GM18907 (cell line): ENCODE data around the gene DAAM2.

ENCODE experiments used
- ATAC-seq: cut with Tn5 transposase; IDR thresholded peaks from one replicate; pipeline ENCODE4 v1.9.1; 2021; ENCODE audit warnings: mild to moderate bottlenecking, moderate library complexity; ENCODE audit not compliant: unreplicated experiment

The DAAM2 gene

DNA sequence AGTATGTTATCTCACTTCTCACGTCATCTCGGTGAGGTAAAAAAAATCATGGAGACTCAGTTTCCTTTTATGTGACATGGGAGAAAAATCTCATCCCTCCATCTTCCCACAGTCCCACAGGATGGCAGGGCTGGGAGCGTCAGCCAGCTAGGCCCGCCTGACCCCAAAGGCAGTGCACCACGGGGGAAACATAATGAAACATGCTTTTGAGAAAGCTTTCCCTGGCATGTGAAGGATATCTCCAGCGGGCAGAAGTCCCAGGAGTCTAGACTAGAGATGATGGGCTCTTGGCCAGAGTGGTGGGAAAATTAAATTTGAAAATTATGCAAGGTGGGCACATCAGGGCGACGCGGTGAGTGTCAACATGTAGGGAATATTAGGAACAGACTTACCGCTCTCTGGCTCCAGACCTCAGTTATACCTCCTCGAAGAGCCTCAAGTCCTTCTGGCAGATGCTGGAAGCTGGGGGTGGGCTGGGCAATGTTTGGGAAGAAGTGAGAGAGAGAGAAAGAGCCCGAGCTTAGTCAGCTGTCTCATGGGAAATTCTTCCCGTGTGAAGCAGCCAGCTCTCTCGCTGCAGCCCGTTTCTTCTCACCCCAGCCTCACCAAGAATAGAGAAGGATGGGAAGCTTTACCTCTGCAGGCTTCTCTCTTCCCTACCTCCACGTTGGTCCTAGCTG is 89.8 kb downstream of the DAAM2 start:
- ATAC-seq: no peak

DNA sequence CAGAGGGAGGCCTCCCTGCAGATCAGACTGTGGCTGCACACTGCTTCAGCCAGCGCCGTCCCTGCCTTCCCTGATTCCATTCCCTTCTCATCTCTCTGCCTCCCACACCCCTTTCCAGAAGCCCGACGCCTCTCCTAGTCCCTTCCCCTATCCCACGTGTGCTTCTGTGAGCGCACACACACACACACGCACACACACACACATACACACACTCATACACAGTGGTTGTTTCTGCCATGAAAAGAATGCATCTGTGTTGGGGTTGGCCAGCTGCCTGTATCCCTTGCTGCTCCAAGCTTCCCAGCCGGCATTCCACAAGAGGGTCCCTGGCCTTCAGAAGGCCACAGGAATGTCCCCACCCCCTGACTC is 90.3 kb downstream of the DAAM2 start:
- no peak for ATAC-seq

DNA sequence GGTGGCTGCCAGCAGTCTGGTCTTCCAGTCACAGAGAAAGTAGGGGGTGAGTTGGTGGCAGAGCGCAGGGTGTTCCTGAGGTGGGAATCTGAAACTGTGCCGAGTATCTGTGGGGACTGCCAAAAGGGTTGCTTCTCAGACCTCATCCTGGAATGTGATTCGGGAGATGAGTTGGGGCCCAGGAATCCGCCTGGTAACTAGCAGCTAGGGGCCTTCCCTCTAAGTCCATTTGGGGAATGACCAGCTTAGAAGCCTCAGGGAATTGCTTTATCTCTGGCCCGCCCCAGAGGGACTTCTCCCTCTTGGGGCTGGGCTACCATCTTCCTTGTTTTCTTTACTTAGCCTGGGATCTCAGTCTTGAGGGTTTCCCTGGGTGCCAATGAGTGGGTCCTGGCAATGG is 92.5 kb downstream of the DAAM2 start:
- no peak for ATAC-seq

DNA sequence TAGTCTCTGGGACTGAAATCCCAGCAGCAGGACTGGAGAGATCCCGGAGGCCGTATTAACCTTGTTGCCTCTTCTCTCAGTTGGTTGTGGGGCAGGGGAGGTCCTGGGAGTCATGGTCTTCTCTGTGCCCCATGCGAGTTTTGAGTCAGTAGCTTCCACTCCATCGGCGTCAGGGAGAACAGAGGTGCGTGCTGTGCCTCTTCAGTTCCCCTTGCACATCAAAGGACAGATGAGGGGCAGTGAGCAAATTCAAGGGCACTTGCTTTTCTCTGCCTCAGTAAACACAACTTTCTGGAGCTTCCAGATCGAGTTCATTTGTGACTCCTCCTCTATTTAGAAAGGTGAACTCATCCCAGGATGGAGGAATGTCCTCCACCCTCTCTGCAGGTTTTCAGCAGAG is 93.5 kb downstream of the DAAM2 start:
- ATAC-seq: no peak

DNA sequence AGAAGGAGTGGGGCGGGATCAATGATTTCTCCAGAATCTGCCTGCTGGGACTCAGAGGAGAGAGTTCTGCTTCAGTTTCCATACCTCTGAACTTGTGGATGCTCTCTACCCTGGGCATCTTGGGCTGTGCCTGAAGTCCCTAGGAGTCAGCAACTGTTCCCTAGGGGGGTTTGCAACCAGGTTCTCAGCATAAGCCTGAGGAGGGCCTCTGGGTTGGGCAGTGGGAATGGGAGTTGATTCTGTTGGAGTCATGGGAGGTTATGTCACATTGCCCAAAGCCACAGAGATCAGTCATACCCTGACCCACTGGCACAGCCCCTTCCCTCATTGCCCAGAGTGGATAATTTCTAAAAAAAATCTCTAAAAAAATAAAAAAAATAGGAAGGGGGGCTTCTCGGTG is 94.7 kb downstream of the DAAM2 start:
- ATAC-seq: no peak

DNA sequence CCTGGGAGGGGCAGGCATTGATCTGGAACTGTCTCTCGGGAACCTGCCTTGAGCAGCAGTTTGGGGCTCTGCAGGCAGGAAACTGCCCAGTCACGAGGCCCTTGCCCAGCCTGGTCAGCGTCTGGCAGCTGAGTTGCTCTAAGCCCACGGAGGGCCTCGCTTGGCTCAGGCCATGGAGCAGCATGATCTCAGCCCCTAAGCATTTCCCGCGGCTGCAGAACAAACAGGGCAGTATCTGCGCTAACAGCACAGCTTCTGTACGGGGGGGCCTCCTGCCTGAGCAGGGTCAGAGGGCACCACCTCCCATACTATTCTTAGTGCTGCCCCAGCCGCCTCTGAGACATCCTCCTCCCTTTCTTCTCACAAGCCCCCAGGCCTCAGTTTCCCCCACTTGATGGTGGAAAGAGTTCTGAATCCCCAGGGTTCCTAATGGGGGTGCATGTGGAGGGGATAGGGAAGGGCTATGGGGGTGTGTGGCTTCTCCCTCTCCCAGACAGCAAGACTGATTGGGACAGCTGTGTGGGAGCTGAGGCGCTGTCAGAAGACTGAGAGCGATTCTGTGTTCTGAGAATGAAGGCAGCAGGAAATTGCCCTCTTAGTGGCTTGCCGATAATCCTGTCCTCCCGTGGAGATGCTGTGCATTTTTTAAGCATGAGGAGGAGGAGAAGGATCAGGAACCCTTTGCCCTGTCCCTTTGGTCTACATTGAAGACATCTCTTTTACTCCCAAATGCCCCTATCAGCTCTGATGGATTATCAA is 95.7 kb downstream of the DAAM2 start:
- no peak for ATAC-seq

DNA sequence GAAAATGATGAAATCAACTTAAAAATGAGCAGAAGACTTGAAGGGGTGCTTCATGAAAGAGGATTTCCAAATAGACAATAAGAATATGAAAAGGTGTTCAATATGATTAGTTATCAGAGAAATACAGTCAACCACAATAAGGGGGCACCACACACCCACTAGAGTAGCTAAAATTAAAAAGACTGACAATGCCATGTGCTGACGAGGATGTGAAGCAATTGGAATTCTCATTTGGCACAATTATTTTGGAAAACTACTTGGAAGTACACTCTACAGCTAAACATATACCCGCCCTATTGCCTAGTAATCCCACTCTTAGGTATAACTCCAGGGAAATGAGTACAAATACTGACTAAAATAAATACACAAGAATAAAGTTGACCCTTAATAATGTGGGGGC is 97.1 kb downstream of the DAAM2 start:
- ATAC-seq: no peak

DNA sequence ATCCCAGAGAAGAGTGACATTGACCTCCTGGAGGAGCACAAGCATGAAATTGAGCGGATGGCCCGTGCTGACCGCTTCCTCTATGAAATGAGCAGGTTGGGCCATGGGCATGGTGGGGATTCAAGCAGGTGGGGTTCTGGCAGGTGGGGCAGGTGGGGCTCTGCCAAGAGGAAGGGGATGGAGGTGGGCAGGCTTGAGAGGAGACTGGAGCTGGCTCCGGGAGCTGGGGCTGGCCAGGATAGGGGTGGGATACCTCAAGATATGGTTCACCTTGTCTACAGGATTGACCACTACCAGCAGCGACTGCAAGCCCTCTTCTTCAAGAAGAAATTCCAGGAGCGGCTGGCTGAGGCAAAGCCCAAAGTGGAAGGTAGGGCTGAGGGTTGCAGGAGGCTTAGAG is 99.2 kb downstream of the DAAM2 start:
- ATAC-seq: no peak

DNA sequence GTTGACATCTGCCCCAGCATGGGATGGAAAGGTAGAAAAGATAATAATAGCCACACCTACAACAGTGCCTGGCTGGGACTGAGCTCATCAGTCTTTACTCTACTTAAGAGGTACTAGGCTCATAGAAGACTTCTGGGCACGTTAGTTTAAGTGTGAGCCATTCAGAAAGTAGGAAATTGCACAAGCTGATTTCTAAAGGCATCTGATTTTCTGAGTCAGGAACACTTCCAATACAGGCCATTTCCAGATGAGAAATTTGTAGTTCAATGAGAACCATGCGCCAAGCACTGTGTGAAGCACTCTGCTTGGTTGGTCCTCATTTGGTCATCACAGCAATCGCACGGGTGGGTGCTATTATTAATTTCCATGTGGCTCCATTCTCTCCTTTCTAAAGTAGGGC is 99.8 kb downstream of the DAAM2 start:
- no peak for ATAC-seq

DNA sequence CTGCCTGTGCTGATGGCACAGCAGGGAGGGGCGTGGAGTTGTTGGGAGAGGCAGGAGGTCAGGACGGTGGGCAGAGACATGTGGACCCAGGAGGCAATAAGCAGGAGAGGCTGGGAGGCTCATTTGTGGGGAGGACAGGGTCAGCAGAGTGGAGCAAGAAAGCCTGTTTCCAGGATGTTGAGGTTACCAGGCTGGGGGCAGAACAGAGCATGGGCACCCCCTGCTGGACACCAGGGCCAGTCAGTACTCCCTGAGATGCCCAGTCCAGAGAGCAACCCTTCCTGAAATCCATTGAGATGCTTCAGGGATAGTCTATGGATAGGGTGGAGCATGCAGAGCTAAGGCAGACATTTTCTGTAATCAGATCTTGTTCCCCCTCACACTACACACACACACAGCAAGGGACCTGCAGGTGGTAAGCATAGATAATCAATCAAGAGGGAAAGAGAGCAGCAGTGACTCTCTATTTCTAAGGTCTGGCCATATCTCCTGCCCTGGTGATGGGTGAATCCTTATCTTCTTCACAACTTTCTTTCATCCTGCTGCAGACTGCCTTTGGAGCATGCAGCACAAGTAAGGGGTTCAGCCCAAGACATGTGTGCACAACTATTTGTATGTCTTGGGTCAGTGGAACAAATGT is 100.4 kb downstream of the DAAM2 start:
- ATAC-seq: no peak

DNA sequence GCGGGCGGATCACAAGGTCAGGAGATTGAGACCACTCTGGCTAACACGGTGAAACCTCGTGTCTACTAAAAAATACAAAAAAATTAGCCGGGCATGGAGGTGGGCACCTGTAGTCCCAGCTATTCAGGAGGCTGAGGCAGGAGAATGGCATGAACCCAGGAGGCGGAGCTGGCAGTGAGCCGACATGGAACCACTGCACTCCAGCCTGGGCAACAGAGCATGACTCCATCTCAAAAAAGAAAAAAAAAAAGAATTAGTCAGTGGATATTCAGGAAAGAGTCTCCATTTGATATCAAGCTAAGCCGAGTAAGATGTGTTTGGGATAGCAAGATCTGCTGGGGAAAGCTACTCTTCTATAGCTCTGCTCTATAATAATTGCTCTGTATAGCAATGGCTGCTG is 101.1 kb downstream of the DAAM2 start:
- no peak for ATAC-seq

DNA sequence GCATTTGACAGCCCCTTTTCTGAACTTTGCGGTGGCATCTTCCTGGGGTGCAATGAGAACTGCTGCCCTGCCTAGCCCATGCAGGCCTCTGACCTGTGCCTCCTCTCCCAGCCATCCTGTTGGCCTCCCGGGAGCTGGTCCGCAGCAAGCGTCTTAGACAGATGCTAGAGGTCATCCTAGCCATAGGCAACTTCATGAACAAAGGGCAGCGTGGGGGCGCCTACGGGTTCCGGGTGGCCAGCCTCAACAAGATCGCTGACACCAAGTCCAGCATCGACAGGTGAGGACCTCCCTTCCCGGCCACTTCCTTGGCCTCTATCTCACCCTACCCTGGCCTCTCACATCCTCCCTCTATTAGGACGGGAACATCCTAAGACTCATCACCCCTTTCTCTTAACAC is 104.5 kb downstream of the DAAM2 start:
- no peak for ATAC-seq

DNA sequence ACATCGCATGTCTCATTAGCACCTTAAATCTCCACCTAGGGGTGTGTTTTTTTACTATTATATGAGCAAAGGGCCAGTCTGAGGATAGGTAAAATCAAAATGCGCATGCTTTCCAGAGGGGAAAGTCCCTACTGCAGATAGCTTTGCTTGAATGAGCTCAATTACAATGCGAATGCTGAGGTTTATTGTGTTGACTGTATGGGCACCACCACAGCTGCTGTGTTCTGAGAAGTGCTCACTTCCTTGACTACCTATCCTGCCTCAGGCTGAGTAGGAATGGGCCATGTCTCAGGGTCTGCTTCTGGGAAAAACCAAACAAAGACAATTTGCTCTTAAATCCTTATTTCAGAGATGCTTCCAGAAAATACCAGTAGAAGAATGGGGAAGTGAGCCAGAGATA is 105.5 kb downstream of the DAAM2 start:
- no peak for ATAC-seq

DNA sequence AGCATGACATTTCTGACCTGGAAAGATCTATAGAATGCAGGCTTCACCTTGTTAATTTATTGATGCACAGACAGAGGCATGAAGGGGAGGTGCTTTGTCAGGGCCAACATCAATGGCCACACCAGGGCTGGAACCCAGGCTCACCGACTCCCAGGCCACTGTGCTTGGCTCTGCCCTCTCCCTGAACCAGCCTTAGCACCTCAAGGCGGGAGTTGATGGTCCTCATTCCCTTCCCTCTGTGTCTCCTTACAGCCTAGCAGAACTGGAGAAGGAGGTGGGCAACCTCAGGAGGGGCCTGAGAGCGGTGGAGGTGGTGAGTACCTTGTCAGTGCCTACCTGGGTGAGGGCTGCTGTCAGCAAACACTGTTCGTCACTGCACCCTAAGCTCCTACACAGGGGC is 106.4 kb downstream of the DAAM2 start:
- ATAC-seq: no peak

DNA sequence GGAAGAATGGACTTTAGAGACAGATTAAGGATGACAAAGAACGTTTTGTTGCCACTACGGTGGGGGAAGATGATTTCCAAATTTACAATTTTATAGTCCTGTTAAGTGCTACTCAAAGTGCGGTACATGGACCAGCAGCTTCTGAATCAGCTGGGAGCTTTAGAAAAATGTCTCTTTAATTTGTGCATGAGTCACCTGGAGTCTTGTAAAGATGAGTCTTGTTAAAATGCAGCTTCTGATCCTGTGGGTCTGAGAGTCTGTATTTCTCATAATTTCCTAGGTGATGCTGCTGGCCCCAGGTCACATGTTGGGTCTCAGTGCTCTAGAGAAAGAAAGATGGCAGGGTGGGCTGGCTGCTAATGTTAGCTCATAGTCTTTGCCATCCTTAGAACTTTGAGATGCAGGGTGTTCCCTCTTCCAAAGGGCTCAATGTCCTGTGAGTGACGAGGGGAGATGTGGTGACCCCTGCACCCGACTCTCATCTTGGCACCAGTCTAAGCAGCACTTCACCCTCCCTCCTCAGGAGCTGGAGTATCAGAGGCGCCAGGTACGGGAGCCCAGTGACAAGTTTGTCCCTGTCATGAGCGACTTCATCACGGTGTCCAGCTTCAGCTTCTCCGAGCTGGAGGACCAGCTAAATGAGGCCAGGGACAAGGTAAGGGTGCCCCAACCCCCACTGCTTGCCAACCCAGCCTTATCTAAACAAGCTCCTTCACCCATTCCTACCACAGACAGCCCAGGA is 107.5 kb downstream of the DAAM2 start:
- no peak for ATAC-seq

DNA sequence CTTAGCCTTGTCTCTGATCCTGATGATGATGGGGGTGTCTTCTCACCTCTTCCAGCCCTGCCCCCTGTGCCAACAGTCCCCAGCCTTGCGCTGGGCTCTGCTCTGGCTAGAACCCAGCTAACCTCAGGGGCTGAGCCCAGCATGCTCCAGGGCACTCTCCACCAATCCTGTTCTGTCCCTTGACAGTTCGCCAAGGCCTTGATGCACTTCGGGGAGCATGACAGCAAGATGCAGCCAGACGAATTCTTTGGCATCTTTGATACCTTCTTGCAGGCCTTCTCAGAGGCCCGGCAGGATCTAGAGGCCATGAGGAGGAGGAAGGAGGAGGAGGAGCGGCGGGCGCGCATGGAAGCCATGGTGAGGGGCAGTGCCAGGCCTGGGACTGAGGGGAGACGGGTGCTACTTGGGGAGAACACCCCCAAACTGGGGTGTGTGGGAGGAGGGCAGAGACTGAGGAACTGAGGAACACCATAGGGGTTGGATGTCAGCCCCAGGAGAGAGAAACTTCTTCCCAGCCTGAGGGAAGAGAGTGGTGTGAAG is 109.0 kb downstream of the DAAM2 start:
- ATAC-seq: no peak

DNA sequence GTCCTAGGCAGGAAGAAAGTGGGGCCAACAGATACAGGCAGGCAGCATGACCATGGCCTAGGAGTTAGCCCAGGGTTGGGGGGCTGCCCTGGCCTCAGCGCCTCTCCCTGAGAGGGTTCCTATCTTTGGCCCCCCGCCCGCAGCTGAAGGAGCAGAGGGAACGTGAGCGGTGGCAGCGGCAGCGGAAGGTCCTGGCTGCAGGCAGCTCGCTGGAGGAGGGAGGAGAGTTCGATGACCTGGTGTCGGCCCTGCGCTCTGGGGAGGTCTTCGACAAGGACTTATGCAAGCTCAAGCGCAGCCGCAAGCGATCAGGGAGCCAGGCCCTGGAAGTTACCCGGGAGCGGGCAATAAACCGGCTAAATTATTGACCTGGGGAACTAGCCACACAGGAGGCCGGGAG is 109.5 kb downstream of the DAAM2 start:
- ATAC-seq: no peak

DNA sequence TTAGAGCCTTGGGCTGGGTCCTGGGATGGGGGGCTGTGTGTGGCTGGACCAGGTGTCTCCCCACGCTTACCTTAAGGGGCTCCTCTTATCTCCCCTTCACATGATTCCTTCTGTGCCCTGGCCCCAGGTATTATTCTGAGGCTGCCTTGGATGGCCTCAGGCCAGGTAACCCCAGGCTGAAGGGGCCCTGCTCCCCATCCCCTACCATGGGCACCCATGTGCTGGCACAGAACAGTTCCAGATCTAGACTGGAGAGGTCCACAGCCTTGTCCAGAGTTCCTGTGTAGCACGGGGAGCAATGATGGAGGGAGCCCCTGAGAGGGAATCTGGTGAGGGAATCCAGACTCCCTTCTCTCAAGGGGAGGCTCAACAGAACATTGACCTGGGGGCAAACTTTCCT is 110.0 kb downstream of the DAAM2 start:
- ATAC-seq: no peak

DNA sequence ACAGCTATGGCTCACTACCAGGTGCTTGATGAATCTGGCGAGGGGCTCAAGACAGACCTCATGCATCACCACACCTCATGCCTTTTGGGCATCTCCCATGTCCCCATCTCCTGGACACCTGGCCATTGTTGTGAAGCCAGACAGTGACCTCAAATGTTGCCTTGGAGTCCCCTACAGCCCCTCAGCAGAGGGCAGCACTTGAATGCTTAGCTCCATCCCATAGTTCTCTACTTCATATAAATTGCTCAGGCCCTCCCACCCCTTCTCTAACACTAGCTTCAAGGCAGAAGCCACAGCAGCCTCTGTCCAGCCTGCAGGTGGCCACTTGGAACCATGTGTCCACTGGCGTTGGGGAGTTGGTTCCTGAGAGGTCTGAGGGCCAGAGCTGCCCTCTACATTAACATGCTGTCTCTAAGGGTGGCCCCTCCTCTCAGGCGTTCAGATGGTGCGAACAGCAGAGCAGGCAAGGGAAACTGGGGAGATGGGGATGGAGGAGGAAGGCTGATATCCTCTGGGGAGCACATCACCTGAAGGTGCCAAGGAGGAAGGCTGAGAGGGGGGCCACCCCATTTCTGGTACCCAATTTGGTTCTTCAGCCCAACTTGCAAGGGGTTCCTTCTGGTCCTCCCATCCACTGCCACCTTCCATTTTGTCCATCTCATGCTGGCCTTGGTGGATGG is 110.8 kb downstream of the DAAM2 start:
- no peak for ATAC-seq

DNA sequence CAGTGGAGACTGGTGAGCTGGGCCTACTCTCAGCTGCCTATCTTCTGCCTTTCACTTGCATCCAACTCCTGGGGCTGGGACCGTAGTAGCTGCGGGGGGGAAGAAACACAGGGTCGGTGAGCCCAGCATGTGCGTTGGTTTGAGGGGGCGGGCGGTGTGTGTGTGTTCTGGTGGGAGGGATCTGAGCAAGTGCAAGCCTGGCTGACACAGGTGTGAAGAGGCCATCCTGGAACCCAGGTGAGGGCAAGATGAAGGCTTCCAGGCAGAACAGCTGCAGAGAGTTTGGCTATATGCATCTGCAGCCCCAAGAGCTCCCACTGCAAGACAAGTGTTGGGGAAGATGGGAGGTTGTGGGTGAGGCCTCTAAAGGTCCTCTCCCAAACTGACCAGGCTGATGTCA is 111.5 kb downstream of the DAAM2 start:
- ATAC-seq: no peak
